Activated T-cell treated with anti-CD3 and anti-CD28 coated beads for 4 hours (primary cell): ENCODE results near the gene KRT2.

ENCODE experiments used
- DNase-seq: peaks from one replicate; pipeline ENCODE4 v3.0.0-alpha.2; 2020

The KRT2 gene

GRCh38 chr12:52651726-52652261 is at the start of gene KRT2:
Gene KRT2, minus strand, starts transcription at chr12:52652211. Its CDS starts 69 bp downstream, at chr12:52652142.
- DNase-seq: no peak

GRCh38 chr12:52701281-52701680 is 49.3 kb upstream of the KRT2 start:
- DNase-seq: no peak

- no peak for DNase-seq
Measured at GRCh38 chr12:52699960-52700359, 47.9 kb upstream of the KRT2 start.

GRCh38 chr12:52699373-52699772 is 47.4 kb upstream of the KRT2 start:
- no peak for DNase-seq

- DNase-seq: no peak
Measured at GRCh38 chr12:52698651-52699340, 46.8 kb upstream of the KRT2 start.

- no peak for DNase-seq
Measured at GRCh38 chr12:52697058-52697582, 45.1 kb upstream of the KRT2 start.

- no peak for DNase-seq
Measured at GRCh38 chr12:52696588-52696987, 44.6 kb upstream of the KRT2 start.

GRCh38 chr12:52695039-52695438 is 43.0 kb upstream of the KRT2 start:
- DNase-seq: no peak

- DNase-seq: no peak
Measured at GRCh38 chr12:52694151-52694550, 42.1 kb upstream of the KRT2 start.

GRCh38 chr12:52693261-52693660 is 41.2 kb upstream of the KRT2 start:
- no peak for DNase-seq

GRCh38 chr12:52692254-52692653 is 40.2 kb upstream of the KRT2 start:
- DNase-seq: no peak

- DNase-seq: no peak
Measured at GRCh38 chr12:52691841-52692150, 39.8 kb upstream of the KRT2 start.

GRCh38 chr12:52691076-52691840 is 39.2 kb upstream of the KRT2 start:
- DNase-seq: peak; percentile 34

GRCh38 chr12:52690351-52691075 is 38.5 kb upstream of the KRT2 start:
- no peak for DNase-seq

GRCh38 chr12:52689936-52690335 is 37.9 kb upstream of the KRT2 start:
- DNase-seq: no peak

GRCh38 chr12:52689239-52689638 is 37.2 kb upstream of the KRT2 start:
- no peak for DNase-seq

GRCh38 chr12:52688481-52688880 is 36.5 kb upstream of the KRT2 start:
- no peak for DNase-seq

- no peak for DNase-seq
Measured at GRCh38 chr12:52687497-52688385, 35.7 kb upstream of the KRT2 start.

GRCh38 chr12:52686756-52687487 is 34.9 kb upstream of the KRT2 start:
- DNase-seq: no peak

- DNase-seq: no peak
Measured at GRCh38 chr12:52686063-52686462, 34.1 kb upstream of the KRT2 start.

- DNase-seq: no peak
Measured at GRCh38 chr12:52685406-52685890, 33.4 kb upstream of the KRT2 start.
